22Rv1 (cell line): ENCODE measurements around the gene RANBP17.

Experiments used
- CTCF ChIP-seq: fragments of 450-650 bp; IDR thresholded peaks from 2 replicates; pipeline ENCODE4 v1.5.1; 2017; ENCODE audit warnings: mild to moderate bottlenecking
- ZFX ChIP-seq: fragments of 450-650 bp; IDR thresholded peaks from 2 replicates; pipeline ENCODE4 v1.6.1; 2017; ENCODE audit warnings: antibody characterized with exemption, borderline replicate concordance

GRCh38 chr5:171162165-171162564 lies 300.3 kb downstream of the RANBP17 start:
- TF ChIP-seq CTCF, result no peak
- no peak for TF ChIP-seq ZFX
